ENCODE results near the gene PCDHA1.
"Not testable (repeated sequence)": the region's sequence is repeated elsewhere in the genome, so short reads cannot be mapped to it uniquely, and the experiment has no call there.

The PCDHA1 gene

DNA sequence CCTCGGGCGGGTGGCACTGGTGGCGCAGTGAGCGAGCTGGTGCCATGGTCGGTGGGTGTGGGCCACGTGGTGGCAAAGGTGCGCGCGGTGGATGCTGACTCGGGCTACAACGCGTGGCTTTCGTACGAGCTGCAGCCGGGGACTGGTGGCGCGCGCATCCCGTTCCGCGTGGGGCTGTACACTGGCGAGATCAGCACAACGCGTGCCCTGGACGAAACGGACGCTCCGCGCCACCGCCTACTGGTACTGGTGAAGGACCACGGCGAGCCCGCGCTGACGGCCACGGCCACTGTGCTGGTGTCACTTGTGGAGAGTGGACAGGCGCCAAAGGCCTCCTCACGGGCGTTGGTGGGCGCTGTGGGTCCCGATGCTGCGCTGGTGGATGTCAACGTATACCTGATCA is 22.9 kb downstream of the PCDHA1 start:
- DNase-seq: no peak

DNA sequence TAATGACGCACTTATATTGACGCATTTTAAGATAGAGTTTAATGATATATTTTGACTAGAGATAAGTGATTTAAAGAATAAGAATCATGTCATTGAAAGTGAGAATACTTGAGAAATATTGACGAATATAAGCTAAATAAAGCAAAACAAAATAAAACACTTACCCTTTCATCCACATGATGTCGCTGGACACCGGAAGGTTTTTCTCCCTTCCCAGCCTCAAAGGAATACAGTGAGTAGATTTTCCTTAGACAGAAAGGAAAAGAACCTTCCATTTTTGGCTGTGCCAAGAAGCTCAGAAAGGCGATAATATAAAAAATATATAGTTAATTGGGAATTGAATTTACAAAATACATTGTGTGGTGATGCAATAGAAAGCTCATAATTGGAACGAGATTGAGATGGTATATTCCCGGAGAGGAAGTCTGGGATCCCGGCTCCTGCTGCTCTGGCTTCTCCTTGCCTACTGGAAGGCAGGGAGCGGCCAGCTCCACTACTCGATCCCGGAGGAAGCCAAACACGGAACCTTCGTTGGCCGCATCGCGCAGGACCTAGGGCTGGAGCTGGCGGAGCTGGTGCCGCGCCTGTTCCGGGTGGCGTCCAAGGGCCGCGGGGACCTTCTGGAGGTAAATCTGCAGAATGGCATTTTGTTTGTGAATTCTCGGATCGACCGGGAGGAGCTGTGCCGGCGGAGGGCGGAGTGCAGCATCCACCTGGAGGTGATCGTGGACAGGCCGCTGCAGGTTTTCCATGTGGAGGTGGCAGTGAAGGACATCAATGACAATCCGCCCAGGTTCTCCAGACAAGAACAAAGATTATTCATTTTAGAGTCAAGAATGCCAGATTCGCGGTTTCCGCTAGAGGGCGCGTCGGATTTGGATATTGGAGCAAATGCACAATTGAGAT is 35.7 kb downstream of the PCDHA1 start, which contains the start of gene PCDHA5:
TSS of gene PCDHA5 (plus strand) at position 239 of the 906 bp plus-strand sequence.
- no peak for DNase-seq

- DNase-seq: no peak
These were observed 36.3 kb downstream of the PCDHA1 start for GRCh38 chr5:140822281-140822629.

DNA sequence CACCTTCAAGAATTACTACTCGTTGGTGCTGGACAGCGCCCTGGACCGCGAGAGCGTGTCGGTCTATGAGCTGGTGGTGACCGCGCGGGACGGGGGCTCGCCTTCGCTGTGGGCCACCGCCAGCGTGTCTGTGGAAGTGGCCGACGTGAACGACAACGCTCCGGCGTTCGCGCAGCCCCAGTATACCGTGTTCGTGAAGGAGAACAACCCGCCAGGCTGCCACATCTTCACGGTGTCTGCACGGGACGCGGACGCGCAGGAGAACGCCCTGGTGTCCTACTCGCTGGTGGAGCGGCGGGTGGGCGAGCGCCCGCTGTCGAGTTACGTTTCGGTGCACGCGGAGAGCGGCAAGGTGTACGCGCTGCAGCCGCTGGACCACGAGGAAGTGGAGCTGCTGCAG is 37.0 kb downstream of the PCDHA1 start:
- not testable (repeated sequence) for DNase-seq

- DNase-seq: no peak
These were observed 37.5 kb downstream of the PCDHA1 start for GRCh38 chr5:140823475-140823874.

DNA sequence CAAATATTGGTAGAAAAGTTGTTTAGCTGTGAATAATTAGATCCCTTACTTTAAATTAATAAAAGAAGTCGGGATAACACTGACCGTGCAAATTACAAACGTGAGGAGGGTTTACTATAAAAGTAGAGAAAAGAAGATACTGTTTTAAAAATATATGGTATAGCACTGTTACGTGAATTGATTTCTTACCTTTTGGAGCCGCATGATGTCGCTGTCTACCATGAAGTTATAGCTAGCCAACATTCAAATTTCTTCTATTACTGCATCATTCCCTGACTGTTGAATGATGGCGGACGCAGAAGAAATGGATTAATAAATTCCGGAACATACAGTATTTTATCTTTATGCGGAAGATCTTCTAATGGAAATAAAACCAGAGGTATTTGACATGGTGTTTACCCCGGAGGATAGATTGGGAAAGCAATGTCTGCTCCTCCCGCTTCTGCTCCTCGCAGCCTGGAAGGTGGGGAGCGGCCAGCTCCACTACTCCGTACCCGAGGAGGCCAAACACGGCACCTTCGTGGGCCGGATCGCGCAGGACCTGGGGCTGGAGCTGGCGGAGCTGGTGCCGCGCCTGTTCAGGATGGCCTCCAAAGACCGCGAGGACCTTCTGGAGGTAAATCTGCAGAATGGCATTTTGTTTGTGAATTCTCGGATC is 41.9 kb downstream of the PCDHA1 start, which contains the start of gene PCDHA6:
TSS of gene PCDHA6 (plus strand) at position 257 of the 658 bp plus-strand sequence. CDS start at position 389, 132 bp downstream.
- no peak for DNase-seq

GRCh38 chr5:140828362-140828737 is 42.4 kb downstream of the PCDHA1 start:
- DNase-seq: no peak

GRCh38 chr5:140829511-140830501 is 43.9 kb downstream of the PCDHA1 start:
- DNase-seq: not testable (repeated sequence)

DNA sequence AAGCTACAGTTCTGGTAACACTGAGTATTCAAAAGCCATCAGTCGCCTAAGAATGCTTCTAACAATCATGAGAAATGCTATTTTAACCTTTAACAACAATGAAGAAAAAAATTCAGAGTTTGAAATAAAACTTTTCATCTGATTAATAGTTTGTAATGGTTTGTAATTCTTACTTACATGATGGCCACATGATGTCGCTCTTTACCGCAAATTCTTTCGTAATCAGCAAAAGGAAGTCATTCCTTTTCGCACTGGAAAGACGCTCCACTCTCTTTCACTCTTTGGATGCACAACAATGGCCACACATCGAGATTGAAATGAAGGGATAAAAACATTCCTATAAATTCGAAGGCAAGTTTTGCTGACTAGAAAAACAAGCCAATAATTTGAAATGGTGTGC is 48.1 kb downstream of the PCDHA1 start, which contains the start of gene PCDHA7:
TSS of gene PCDHA7 (plus strand) at position 277 of the 400 bp plus-strand sequence. CDS start at position 392, 115 bp downstream.
- DNase-seq: no peak

DNA sequence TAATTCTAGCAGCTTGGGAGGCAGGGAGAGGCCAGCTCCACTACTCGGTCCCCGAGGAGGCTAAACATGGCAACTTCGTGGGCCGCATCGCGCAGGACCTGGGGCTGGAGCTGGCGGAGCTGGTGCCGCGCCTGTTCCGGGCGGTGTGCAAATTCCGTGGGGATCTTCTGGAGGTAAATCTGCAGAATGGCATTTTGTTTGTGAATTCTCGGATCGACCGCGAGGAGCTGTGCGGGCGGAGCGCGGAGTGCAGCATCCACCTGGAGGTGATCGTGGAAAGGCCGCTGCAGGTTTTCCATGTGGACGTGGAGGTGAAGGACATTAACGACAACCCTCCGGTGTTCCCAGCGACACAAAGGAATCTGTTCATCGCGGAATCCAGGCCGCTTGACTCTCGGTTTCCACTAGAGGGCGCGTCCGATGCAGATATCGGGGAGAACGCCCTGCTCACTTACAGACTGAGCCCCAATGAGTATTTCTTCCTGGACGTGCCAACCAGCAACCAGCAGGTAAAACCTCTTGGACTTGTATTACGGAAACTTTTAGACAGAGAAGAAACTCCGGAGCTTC is 48.6 kb downstream of the PCDHA1 start:
- DNase-seq: not testable (repeated sequence)

DNA sequence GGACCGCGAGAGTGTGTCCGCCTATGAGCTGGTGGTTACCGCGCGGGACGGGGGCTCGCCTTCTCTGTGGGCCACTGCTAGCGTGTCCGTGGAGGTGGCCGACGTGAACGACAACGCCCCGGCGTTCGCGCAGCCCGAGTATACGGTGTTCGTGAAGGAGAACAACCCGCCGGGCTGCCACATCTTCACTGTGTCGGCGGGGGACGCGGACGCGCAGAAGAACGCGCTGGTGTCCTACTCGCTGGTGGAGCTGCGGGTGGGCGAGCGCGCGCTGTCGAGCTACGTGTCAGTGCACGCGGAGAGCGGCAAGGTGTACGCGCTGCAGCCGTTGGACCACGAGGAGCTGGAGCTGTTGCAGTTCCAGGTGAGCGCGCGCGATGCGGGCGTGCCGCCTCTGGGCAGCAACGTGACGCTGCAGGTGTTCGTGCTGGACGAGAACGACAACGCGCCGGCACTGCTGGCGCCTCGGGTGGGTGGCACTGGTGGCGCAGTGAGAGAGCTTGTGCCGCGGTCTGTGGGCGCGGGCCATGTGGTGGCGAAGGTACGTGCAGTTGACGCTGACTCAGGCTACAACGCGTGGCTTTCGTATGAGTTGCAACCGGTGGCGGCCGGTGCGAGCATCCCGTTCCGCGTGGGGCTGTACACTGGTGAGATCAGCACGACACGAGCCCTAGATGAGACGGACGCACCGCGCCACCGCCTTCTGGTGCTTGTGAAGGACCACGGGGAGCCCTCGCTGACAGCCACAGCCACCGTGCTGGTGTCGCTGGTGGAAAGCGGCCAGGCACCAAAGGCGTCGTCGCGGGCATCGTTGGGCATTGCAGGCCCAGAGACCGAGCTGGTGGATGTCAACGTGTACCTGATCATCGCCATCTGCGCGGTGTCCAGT is 49.9 kb downstream of the PCDHA1 start:
- DNase-seq: no peak

DNA sequence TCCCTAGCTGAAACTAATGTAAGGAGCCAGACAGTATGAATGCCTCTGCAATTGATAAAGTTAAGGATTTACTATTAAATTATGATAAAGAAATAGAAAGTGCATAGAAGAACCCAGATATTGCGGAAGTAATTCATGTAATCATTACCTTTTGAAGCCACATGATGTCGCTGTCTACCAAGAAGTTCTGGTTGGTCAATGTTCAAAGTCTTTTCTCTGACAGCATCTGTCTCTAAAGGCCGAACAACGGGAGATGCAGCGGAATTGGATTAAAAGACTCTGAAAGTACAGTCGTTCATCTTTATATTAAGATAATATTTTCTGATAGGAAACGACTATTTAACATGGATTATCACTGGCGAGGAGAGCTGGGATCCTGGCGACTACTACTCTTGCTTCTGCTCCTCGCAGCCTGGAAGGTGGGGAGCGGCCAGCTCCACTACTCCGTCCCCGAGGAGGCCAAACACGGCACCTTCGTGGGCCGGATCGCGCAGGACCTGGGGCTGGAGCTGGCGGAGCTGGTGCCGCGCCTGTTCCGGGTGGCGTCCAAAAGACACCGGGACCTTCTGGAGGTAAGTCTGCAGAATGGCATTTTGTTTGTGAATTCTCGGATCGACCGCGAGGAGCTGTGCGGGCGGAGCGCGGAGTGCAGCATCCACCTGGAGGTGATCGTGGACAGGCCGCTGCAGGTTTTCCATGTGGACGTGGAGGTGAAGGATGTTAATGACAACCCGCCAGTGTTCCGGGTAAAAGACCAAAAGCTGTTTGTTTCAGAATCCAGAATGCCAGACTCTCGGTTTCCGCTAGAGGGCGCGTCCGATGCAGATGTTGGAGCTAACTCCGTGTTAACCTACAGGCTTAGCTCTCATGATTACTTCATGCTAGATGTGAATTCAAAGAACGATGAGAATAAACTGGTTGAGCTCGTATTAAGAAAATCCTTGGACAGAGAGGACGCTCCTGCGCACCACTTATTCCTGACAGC is 55.3 kb downstream of the PCDHA1 start, which contains the start of gene PCDHA8:
TSS of gene PCDHA8 (plus strand) at position 210 of the 985 bp plus-strand sequence. CDS start at position 345, 135 bp downstream.
- DNase-seq: no peak

DNA sequence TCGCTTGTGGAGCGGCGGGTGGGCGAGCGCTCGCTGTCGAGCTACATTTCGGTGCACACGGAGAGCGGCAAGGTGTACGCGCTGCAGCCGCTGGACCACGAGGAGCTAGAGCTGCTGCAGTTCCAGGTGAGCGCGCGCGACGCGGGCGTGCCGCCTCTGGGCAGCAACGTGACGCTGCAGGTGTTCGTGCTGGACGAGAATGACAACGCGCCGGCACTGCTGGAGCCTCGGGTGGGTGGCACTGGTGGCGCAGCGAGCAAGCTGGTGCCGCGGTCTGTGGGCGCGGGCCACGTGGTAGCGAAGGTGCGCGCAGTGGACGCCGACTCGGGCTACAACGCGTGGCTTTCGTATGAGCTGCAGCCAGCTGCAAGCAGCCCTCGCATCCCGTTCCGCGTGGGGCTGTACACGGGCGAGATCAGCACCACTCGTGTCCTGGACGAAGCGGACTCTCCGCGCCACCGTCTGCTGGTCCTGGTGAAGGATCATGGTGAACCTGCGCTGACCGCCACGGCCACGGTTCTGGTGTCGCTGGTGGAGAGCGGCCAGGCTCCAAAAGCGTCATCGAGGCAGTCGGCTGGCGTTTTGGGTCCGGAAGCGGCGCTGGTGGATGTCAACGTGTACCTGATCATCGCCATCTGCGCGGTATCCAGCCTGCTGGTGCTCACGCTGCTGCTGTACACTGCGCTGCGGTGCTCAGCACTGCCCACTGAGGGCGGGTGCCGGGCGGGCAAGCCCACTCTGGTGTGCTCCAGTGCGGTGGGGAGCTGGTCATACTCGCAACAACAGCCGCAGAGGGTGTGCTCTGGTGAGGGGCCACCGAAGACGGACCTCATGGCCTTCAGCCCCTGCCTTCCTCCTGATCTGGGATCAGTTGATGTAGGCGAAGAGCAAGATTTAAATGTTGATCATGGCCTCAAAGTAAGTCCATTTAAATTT is 57.1 kb downstream of the PCDHA1 start:
- DNase-seq: no peak

GRCh38 chr5:140848139-140849102 is 62.5 kb downstream of the PCDHA1 start, which contains the start of gene PCDHA9:
Gene PCDHA9 (plus strand): TSS chr5:140848382. CDS start chr5:140848496, 114 bp downstream.
- not testable (repeated sequence) for DNase-seq

DNA sequence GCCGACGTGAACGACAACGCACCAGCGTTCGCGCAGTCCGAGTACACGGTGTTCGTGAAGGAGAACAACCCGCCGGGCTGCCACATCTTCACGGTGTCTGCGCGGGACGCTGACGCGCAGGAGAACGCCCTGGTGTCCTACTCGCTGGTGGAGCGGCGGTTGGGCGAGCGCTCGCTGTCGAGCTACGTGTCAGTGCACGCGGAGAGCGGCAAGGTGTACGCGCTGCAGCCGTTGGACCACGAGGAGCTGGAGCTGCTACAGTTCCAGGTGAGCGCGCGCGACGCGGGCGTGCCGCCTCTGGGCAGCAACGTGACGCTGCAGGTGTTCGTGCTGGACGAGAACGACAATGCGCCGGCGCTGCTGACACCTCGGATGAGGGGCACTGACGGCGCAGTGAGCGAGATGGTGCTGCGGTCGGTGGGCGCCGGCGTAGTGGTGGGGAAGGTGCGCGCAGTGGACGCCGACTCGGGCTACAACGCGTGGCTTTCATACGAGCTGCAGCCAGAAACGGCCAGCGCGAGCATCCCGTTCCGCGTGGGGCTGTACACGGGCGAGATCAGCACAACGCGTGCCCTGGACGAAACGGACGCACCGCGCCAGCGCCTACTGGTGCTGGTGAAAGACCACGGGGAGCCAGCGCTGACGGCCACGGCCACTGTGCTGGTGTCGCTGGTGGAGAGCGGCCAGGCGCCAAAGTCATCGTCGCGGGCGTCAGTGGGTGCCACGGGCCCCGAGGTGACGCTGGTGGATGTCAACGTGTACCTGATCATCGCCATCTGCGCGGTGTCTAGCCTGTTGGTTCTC is 64.1 kb downstream of the PCDHA1 start:
- not testable (repeated sequence) for DNase-seq
